ENCODE results near the gene PKD1.
"Not testable (repeated sequence)": the region's sequence is repeated elsewhere in the genome, so short reads cannot be mapped to it uniquely, and the experiment has no call there.

GRCh38 chr16:2122934-2123683, 12.6 kb downstream of the PKD1 start:
- TF ChIP-seq EZH2 (IDR thresholded peaks at IDR 0.05; ENCODE audit: low read length, unreplicated experiment); EZH2phosphoT487 (IDR thresholded peaks at IDR 0.05; ENCODE audit: borderline replicate concordance, low read length): not testable (repeated sequence)
- TF ChIP-seq, protein P1, sequence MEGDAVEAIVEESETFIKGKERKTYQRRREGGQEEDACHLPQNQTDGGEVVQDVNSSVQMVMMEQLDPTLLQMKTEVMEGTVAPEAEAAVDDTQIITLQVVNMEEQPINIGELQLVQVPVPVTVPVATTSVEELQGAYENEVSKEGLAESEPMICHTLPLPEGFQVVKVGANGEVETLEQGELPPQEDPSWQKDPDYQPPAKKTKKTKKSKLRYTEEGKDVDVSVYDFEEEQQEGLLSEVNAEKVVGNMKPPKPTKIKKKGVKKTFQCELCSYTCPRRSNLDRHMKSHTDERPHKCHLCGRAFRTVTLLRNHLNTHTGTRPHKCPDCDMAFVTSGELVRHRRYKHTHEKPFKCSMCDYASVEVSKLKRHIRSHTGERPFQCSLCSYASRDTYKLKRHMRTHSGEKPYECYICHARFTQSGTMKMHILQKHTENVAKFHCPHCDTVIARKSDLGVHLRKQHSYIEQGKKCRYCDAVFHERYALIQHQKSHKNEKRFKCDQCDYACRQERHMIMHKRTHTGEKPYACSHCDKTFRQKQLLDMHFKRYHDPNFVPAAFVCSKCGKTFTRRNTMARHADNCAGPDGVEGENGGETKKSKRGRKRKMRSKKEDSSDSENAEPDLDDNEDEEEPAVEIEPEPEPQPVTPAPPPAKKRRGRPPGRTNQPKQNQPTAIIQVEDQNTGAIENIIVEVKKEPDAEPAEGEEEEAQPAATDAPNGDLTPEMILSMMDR (conservative IDR thresholded peaks at IDR 0.05; ENCODE audit: low read depth, low read length): not testable (repeated sequence)
